Activated naive CD8-positive, alpha-beta T cell treated with anti-CD3 and anti-CD28 coated beads, Interleukin-2, amount 50 U/mL, for 24 hours (primary cell): Measurements from ENCODE around the gene DUSP28.

ENCODE experiments used
- ATAC-seq: fragments of 150-1000 bp; cut with Tn5 transposase; one replicate; pipeline ENCODE4 v1.10.0; 2021
- DNase-seq: peaks from one replicate; pipeline ENCODE4 v3.0.0; 2021
- H3K27ac Mint-ChIP-seq: one replicate; pipeline ENCODE4 v1.8.0; 2021; ENCODE audit warnings: mild to moderate bottlenecking, mixed read lengths
- H3K27me3 Mint-ChIP-seq: one replicate; pipeline ENCODE4 v1.8.0; 2021; ENCODE audit warnings: mixed read lengths
- H3K36me3 Mint-ChIP-seq: one replicate; pipeline ENCODE4 v1.8.0; 2021; ENCODE audit warnings: low read depth, mixed read lengths
- H3K4me1 Mint-ChIP-seq: one replicate; pipeline ENCODE4 v1.8.0; 2021; ENCODE audit warnings: mixed read lengths
- H3K4me3 Mint-ChIP-seq: one replicate; pipeline ENCODE4 v1.8.0; 2021; ENCODE audit warnings: mild to moderate bottlenecking, moderate library complexity, mixed read lengths
- H3K9me3 Mint-ChIP-seq: one replicate; pipeline ENCODE4 v1.8.0; 2021; ENCODE audit warnings: mixed read lengths

DUSP28 gene

GRCh38 chr2:240579771-240580614 is 19.8 kb downstream of the DUSP28 start:
- H3K36me3 Mint-ChIP-seq = peaks cover 9% of the 10 kb centered on the region
- peak; percentile 65 for DNase-seq
- H3K27ac Mint-ChIP-seq = peak overlapping the region; percentile 59

GRCh38 chr2:240581811-240582210 is 21.7 kb downstream of the DUSP28 start:
- Mint-ChIP-seq H3K4me3 (no peak overlapping the region), H3K27me3 (no peaks in the 10 kb centered on the region), H3K4me1 (peaks cover 31% of the 10 kb centered on the region), H3K9me3 (no peaks in the 10 kb centered on the region), H3K36me3 (peaks cover 9% of the 10 kb centered on the region), H3K27ac (no peak overlapping the region)
- DNase-seq (no peak), ATAC-seq (no peak)

More at GRCh38 chr2:240579771-240580614, 19.8 kb downstream of the DUSP28 start:
- peak; percentile 64 for ATAC-seq
- Mint-ChIP-seq H3K4me1 (peaks cover 29% of the 10 kb centered on the region), H3K9me3 (no peaks in the 10 kb centered on the region), H3K4me3 (no peak overlapping the region), H3K27me3 (no peaks in the 10 kb centered on the region)

GRCh38 chr2:240582781-240583180 is 22.6 kb downstream of the DUSP28 start:
- DNase-seq (no peak), ATAC-seq (no peak)
- no peaks in the 10 kb centered on the region for H3K27me3 Mint-ChIP-seq
- peaks cover 38% of the 10 kb centered on the region for H3K4me1 Mint-ChIP-seq
- no peak overlapping the region for H3K27ac Mint-ChIP-seq
- peaks cover 9% of the 10 kb centered on the region for H3K36me3 Mint-ChIP-seq
- H3K4me3 Mint-ChIP-seq = no peak overlapping the region
- no peaks in the 10 kb centered on the region for H3K9me3 Mint-ChIP-seq

- peaks cover 9% of the 10 kb centered on the region for H3K36me3 Mint-ChIP-seq
- no peaks in the 10 kb centered on the region for H3K27me3 Mint-ChIP-seq
- ATAC-seq = no peak
- no peaks in the 10 kb centered on the region for H3K9me3 Mint-ChIP-seq
- H3K27ac Mint-ChIP-seq = no peak overlapping the region
- H3K4me1 Mint-ChIP-seq = peaks cover 45% of the 10 kb centered on the region
- DNase-seq = no peak
- H3K4me3 Mint-ChIP-seq = no peak overlapping the region
These were observed 23.6 kb downstream of the DUSP28 start for GRCh38 chr2:240583774-240584173.

GRCh38 chr2:240584486-240585031 is 24.4 kb downstream of the DUSP28 start:
- H3K36me3 Mint-ChIP-seq = peaks cover 9% of the 10 kb centered on the region
- no peaks in the 10 kb centered on the region for H3K9me3 Mint-ChIP-seq
- H3K27ac Mint-ChIP-seq = peak overlapping the region; percentile 60
- peaks cover 43% of the 10 kb centered on the region for H3K4me1 Mint-ChIP-seq
- peak overlapping the region; percentile 93 for H3K4me3 Mint-ChIP-seq
- DNase-seq (no peak), ATAC-seq (no peak)
- H3K27me3 Mint-ChIP-seq = no peaks in the 10 kb centered on the region

GRCh38 chr2:240585101-240585500 is 24.9 kb downstream of the DUSP28 start:
- Mint-ChIP-seq H3K27ac (peak overlapping the region; percentile 60), H3K4me3 (peak overlapping the region; percentile 93), H3K9me3 (no peaks in the 10 kb centered on the region), H3K36me3 (peaks cover 3% of the 10 kb centered on the region), H3K4me1 (peaks cover 40% of the 10 kb centered on the region), H3K27me3 (no peaks in the 10 kb centered on the region)
- DNase-seq (no peak), ATAC-seq (no peak)

GRCh38 chr2:240585681-240586197 is 25.6 kb downstream of the DUSP28 start:
- Mint-ChIP-seq H3K4me1 (peaks cover 34% of the 10 kb centered on the region), H3K27me3 (no peaks in the 10 kb centered on the region), H3K9me3 (no peaks in the 10 kb centered on the region), H3K27ac (peak overlapping the region; percentile 85), H3K4me3 (peak overlapping the region; percentile 93), H3K36me3 (peaks cover 2% of the 10 kb centered on the region)
- ATAC-seq = no peak
- DNase-seq = no peak

GRCh38 chr2:240586198-240586918 is 26.2 kb downstream of the DUSP28 start, which contains the start of gene CAPN10:
TSS of gene CAPN10 (plus strand) at chr2:240586734. CDS start at chr2:240586912, 178 bp downstream.
- Mint-ChIP-seq H3K27me3 (no peaks in the 10 kb centered on the region), H3K9me3 (no peaks in the 10 kb centered on the region), H3K36me3 (peaks cover 2% of the 10 kb centered on the region), H3K4me3 (peak within 1 kb of the TSS; percentile 93), H3K4me1 (peaks cover 34% of the 10 kb centered on the region), H3K27ac (peak within 1 kb of the TSS; percentile 85)
- ATAC-seq = peak; percentile 88
- peak; percentile 98 for DNase-seq

- H3K36me3 Mint-ChIP-seq = peaks cover 6% of the 10 kb centered on the region
- peak; percentile 60 for DNase-seq
- H3K27me3 Mint-ChIP-seq = no peaks in the 10 kb centered on the region
- H3K4me1 Mint-ChIP-seq = peaks cover 34% of the 10 kb centered on the region
- ATAC-seq = peak; percentile 17
- H3K27ac Mint-ChIP-seq = peak overlapping the region; percentile 32
- peak overlapping the region; percentile 90 for H3K4me3 Mint-ChIP-seq
- H3K9me3 Mint-ChIP-seq = no peaks in the 10 kb centered on the region
These were observed 27.0 kb downstream of the DUSP28 start for GRCh38 chr2:240586919-240587800.

GRCh38 chr2:240588006-240588655 is 28.0 kb downstream of the DUSP28 start:
- peak overlapping the region; percentile 32 for H3K27ac Mint-ChIP-seq
- ATAC-seq (no peak), DNase-seq (no peak)
- no peaks in the 10 kb centered on the region for H3K9me3 Mint-ChIP-seq
- peak overlapping the region; percentile 90 for H3K4me3 Mint-ChIP-seq
- no peaks in the 10 kb centered on the region for H3K27me3 Mint-ChIP-seq
- H3K36me3 Mint-ChIP-seq = peaks cover 8% of the 10 kb centered on the region
- peaks cover 34% of the 10 kb centered on the region for H3K4me1 Mint-ChIP-seq

GRCh38 chr2:240588669-240589068 is 28.5 kb downstream of the DUSP28 start:
- Mint-ChIP-seq H3K9me3 (no peaks in the 10 kb centered on the region), H3K27me3 (no peaks in the 10 kb centered on the region), H3K27ac (no peak overlapping the region), H3K4me3 (peak overlapping the region; percentile 22), H3K36me3 (peaks cover 8% of the 10 kb centered on the region), H3K4me1 (peaks cover 34% of the 10 kb centered on the region)
- DNase-seq (no peak), ATAC-seq (no peak)

GRCh38 chr2:240589375-240589774 is 29.2 kb downstream of the DUSP28 start:
- ATAC-seq = no peak
- Mint-ChIP-seq H3K4me1 (peaks cover 32% of the 10 kb centered on the region), H3K4me3 (no peak overlapping the region), H3K27ac (no peak overlapping the region), H3K9me3 (no peaks in the 10 kb centered on the region), H3K36me3 (peaks cover 8% of the 10 kb centered on the region), H3K27me3 (no peaks in the 10 kb centered on the region)
- DNase-seq = no peak

GRCh38 chr2:240589850-240590525 is 29.8 kb downstream of the DUSP28 start:
- no peak for DNase-seq
- ATAC-seq = no peak
- peaks cover 8% of the 10 kb centered on the region for H3K36me3 Mint-ChIP-seq
- no peaks in the 10 kb centered on the region for H3K27me3 Mint-ChIP-seq
- no peak overlapping the region for H3K4me3 Mint-ChIP-seq
- no peaks in the 10 kb centered on the region for H3K9me3 Mint-ChIP-seq
- peaks cover 26% of the 10 kb centered on the region for H3K4me1 Mint-ChIP-seq
- no peak overlapping the region for H3K27ac Mint-ChIP-seq
